GM23338 (cell line): ENCODE results near the gene SMIM41. TPM values are rescaled to one million over a fixed set of nuclear protein-coding genes. Genes with fewer than 3 reads are reported as not detected.

Source experiments
- ATAC-seq: fragments of 200-7000 bp; cut with Tn5 transposase; 3 replicates; pipeline ENCODE4 v1.9.1; 2020
- DNase-seq: peaks from one replicate; pipeline ENCODE4 v3.0.0-alpha.2; 2015; ENCODE audit warnings: low spot score
- H2AFZ ChIP-seq: fragments of 200-600 bp; sonication (generic); 2 replicates; pipeline ENCODE4 v1.8.0; 2016; ENCODE audit warnings: antibody characterized with exemption, mild to moderate bottlenecking, moderate library complexity
- H3F3A ChIP-seq: fragments of 200-600 bp; sonication (generic); replicated peaks from 2 replicates; pipeline ENCODE4 v1.8.0; 2017; ENCODE audit warnings: antibody characterized with exemption, mixed run types, low read depth
- H3K27ac ChIP-seq: fragments of 200-600 bp; sonication (generic); 2 replicates; pipeline ENCODE4 v1.6.1; 2016; ENCODE audit warnings: low read depth
- H3K27me3 ChIP-seq: fragments of 200-600 bp; sonication (generic); 2 replicates; pipeline ENCODE4 v1.8.0; 2016; ENCODE audit warnings: mild to moderate bottlenecking, mixed run types, moderate library complexity; ENCODE audit not compliant: insufficient read depth
- H3K36me3 ChIP-seq: fragments of 200-600 bp; sonication (generic); 2 replicates; pipeline ENCODE4 v1.8.0; 2016; ENCODE audit warnings: mild to moderate bottlenecking; ENCODE audit not compliant: insufficient read depth
- H3K4me1 ChIP-seq: fragments of 200-600 bp; sonication (generic); 2 replicates; pipeline ENCODE4 v1.8.0; 2016; ENCODE audit warnings: mild to moderate bottlenecking, moderate library complexity; ENCODE audit not compliant: insufficient read depth
- H3K4me2 ChIP-seq: fragments of 200-600 bp; sonication (generic); 2 replicates; pipeline ENCODE4 v1.7.1; 2017; ENCODE audit warnings: mixed run types
- H3K4me3 ChIP-seq: fragments of 200-600 bp; sonication (generic); 2 replicates; pipeline ENCODE4 v1.6.1; 2016; ENCODE audit warnings: mixed run types
- H3K79me2 ChIP-seq: fragments of 200-600 bp; sonication (generic); replicated peaks from 2 replicates; pipeline ENCODE4 v1.8.0; 2017; ENCODE audit warnings: mild to moderate bottlenecking; ENCODE audit not compliant: insufficient read depth
- H3K9me2 ChIP-seq: fragments of 200-600 bp; sonication (generic); 2 replicates; pipeline ENCODE4 v1.8.0; 2017; ENCODE audit not compliant: insufficient read depth
- H4K20me1 ChIP-seq: fragments of 200-600 bp; sonication (generic); replicated peaks from 2 replicates; pipeline ENCODE4 v1.8.0; 2017; ENCODE audit warnings: mild to moderate bottlenecking; ENCODE audit not compliant: insufficient read depth
- H3K27ac Mint-ChIP-seq: 2 replicates; pipeline ENCODE4 v1.8.0; 2020; ENCODE audit warnings: inconsistent platforms, mild to moderate bottlenecking, moderate library complexity, mixed read lengths
- H3K27me3 Mint-ChIP-seq: 3 replicates; pipeline ENCODE4 v1.8.0; 2022; ENCODE audit warnings: low read depth, mild to moderate bottlenecking, moderate library complexity, mixed read lengths, inconsistent platforms; ENCODE audit not compliant: insufficient read depth, poor library complexity
- H3K36me3 Mint-ChIP-seq: 3 replicates; pipeline ENCODE4 v1.8.0; 2021; ENCODE audit warnings: low read depth, mild to moderate bottlenecking, inconsistent platforms, moderate library complexity, mixed read lengths
- H3K4me1 Mint-ChIP-seq: 3 replicates; pipeline ENCODE4 v1.8.0; 2020; ENCODE audit warnings: mild to moderate bottlenecking, inconsistent platforms, mixed read lengths
- H3K4me3 Mint-ChIP-seq: 3 replicates; pipeline ENCODE4 v1.8.0; 2021; ENCODE audit warnings: moderate library complexity, mild to moderate bottlenecking, inconsistent platforms, mixed read lengths
- H3K9me3 Mint-ChIP-seq: 3 replicates; pipeline ENCODE4 v1.8.0; 2020; ENCODE audit warnings: moderate library complexity, mild to moderate bottlenecking, inconsistent platforms, mixed read lengths
- CREB1 ChIP-seq: fragments of 250-450 bp; sonication (Bioruptor Pico); IDR thresholded peaks from 2 replicates; pipeline ENCODE4 v1.5.0; 2020; ENCODE audit warnings: low read depth, mild to moderate bottlenecking, moderate library complexity
- EZH2phosphoT487 ChIP-seq: fragments of 200-600 bp; sonication (generic); IDR thresholded peaks from one replicate; pipeline ENCODE4 v1.8.1; 2018; ENCODE audit warnings: antibody characterized with exemption; ENCODE audit not compliant: unreplicated experiment
- polyA plus RNA-seq: library from polyadenylated mRNA; unstranded; fragments of >200 nt; fragmentation: Nextera tagmentation; extraction: Ambion mirVana; gene quantifications from 2 replicates; pipeline ENCODE4 v1.2.1, GENCODE V29; 2016
- total RNA-seq: library from RNA; depleted of rRNA; stranded (reverse); fragments of >200 nt; shearing (Covaris generic); gene quantifications from 2 replicates; pipeline ENCODE4 v1.2.3, GENCODE V29; 2014
- TF ChIP-seq, protein P1 (sequence below): IDR thresholded peaks from one replicate; pipeline ENCODE4 v1.6.1; 2018; ENCODE audit warnings: antibody characterized with exemption; ENCODE audit not compliant: unreplicated experiment
- TF ChIP-seq, protein P2 (sequence below): fragments of 250-450 bp; sonication (Bioruptor Pico); IDR thresholded peaks from 2 replicates; pipeline ENCODE4 v1.5.0; 2020; ENCODE audit warnings: mild to moderate bottlenecking, moderate library complexity

SMIM41 gene
- total and polyA plus RNA-seq, 2 experiments from 2014 or later = 0.66 TPM

GRCh38 chr12:52085682-52086180, 6.2 kb downstream of the SMIM41 start:
- Histone ChIP-seq H3K4me1 (peaks cover 23% of the 10 kb centered on the region; the same call in 1 of the 2 replicates), H4K20me1 (no peaks in the 10 kb centered on the region), H3K36me3 (no peaks in the 10 kb centered on the region), H3K4me3 (no peak overlapping the region), H3K27ac (no peak overlapping the region), H3F3A (0 out of 2 replicates have a peak, but pooled peaks cover 4% of the 10 kb centered on the region), H3K4me2 (no peak overlapping the region), H3K27me3 (no peaks in the 10 kb centered on the region), H2AFZ (no peak overlapping the region), H3K79me2 (no peaks in the 10 kb centered on the region), H3K9me2 (no peaks in the 10 kb centered on the region)
- Mint-ChIP-seq H3K36me3 (no peaks in the 10 kb centered on the region; the same call in 2 of the 3 replicates), H3K27me3 (peaks cover 11% of the 10 kb centered on the region), H3K4me3 (no peak overlapping the region), H3K9me3 (no peaks in the 10 kb centered on the region), H3K27ac (peak overlapping the region; percentile 17; the same call in 1 of the 2 replicates), H3K4me1 (peaks cover 24% of the 10 kb centered on the region)
- TF ChIP-seq, protein P1, sequence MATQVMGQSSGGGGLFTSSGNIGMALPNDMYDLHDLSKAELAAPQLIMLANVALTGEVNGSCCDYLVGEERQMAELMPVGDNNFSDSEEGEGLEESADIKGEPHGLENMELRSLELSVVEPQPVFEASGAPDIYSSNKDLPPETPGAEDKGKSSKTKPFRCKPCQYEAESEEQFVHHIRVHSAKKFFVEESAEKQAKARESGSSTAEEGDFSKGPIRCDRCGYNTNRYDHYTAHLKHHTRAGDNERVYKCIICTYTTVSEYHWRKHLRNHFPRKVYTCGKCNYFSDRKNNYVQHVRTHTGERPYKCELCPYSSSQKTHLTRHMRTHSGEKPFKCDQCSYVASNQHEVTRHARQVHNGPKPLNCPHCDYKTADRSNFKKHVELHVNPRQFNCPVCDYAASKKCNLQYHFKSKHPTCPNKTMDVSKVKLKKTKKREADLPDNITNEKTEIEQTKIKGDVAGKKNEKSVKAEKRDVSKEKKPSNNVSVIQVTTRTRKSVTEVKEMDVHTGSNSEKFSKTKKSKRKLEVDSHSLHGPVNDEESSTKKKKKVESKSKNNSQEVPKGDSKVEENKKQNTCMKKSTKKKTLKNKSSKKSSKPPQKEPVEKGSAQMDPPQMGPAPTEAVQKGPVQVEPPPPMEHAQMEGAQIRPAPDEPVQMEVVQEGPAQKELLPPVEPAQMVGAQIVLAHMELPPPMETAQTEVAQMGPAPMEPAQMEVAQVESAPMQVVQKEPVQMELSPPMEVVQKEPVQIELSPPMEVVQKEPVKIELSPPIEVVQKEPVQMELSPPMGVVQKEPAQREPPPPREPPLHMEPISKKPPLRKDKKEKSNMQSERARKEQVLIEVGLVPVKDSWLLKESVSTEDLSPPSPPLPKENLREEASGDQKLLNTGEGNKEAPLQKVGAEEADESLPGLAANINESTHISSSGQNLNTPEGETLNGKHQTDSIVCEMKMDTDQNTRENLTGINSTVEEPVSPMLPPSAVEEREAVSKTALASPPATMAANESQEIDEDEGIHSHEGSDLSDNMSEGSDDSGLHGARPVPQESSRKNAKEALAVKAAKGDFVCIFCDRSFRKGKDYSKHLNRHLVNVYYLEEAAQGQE = no peak
- TF ChIP-seq EZH2phosphoT487 (no peak), CREB1 (CRISPR knock-in tag) (no peak)
- TF ChIP-seq, protein P2, sequence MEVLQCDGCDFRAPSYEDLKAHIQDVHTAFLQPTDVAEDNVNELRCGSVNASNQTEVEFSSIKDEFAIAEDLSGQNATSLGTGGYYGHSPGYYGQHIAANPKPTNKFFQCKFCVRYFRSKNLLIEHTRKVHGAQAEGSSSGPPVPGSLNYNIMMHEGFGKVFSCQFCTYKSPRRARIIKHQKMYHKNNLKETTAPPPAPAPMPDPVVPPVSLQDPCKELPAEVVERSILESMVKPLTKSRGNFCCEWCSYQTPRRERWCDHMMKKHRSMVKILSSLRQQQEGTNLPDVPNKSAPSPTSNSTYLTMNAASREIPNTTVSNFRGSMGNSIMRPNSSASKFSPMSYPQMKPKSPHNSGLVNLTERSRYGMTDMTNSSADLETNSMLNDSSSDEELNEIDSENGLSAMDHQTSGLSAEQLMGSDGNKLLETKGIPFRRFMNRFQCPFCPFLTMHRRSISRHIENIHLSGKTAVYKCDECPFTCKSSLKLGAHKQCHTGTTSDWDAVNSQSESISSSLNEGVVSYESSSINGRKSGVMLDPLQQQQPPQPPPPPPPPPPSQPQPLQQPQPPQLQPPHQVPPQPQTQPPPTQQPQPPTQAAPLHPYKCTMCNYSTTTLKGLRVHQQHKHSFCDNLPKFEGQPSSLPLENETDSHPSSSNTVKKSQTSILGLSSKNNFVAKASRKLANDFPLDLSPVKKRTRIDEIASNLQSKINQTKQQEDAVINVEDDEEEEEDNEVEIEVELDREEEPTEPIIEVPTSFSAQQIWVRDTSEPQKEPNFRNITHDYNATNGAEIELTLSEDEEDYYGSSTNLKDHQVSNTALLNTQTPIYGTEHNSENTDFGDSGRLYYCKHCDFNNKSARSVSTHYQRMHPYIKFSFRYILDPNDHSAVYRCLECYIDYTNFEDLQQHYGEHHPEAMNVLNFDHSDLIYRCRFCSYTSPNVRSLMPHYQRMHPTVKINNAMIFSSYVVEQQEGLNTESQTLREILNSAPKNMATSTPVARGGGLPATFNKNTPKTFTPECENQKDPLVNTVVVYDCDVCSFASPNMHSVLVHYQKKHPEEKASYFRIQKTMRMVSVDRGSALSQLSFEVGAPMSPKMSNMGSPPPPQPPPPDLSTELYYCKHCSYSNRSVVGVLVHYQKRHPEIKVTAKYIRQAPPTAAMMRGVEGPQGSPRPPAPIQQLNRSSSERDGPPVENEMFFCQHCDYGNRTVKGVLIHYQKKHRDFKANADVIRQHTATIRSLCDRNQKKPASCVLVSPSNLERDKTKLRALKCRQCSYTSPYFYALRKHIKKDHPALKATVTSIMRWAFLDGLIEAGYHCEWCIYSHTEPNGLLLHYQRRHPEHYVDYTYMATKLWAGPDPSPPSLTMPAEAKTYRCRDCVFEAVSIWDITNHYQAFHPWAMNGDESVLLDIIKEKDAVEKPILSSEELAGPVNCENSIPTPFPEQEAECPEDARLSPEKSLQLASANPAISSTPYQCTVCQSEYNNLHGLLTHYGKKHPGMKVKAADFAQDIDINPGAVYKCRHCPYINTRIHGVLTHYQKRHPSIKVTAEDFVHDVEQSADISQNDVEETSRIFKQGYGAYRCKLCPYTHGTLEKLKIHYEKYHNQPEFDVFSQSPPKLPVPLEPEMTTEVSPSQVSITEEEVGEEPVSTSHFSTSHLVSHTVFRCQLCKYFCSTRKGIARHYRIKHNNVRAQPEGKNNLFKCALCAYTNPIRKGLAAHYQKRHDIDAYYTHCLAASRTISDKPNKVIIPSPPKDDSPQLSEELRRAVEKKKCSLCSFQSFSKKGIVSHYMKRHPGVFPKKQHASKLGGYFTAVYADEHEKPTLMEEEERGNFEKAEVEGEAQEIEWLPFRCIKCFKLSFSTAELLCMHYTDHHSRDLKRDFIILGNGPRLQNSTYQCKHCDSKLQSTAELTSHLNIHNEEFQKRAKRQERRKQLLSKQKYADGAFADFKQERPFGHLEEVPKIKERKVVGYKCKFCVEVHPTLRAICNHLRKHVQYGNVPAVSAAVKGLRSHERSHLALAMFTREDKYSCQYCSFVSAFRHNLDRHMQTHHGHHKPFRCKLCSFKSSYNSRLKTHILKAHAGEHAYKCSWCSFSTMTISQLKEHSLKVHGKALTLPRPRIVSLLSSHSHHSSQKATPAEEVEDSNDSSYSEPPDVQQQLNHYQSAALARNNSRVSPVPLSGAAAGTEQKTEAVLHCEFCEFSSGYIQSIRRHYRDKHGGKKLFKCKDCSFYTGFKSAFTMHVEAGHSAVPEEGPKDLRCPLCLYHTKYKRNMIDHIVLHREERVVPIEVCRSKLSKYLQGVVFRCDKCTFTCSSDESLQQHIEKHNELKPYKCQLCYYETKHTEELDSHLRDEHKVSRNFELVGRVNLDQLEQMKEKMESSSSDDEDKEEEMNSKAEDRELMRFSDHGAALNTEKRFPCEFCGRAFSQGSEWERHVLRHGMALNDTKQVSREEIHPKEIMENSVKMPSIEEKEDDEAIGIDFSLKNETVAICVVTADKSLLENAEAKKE (CRISPR knock-in tag) = no peak
- no peak for ATAC-seq
- DNase-seq = no peak
